GM23338 (cell line): Measurements from ENCODE around the gene MATN1. TPM values are rescaled to one million over a fixed set of nuclear protein-coding genes. Genes with fewer than 3 reads are reported as not detected.

Source experiments
- JUNB ChIP-seq: IDR thresholded peaks from one replicate; pipeline ENCODE4 v1.6.1; 2016; ENCODE audit warnings: antibody characterized with exemption; ENCODE audit not compliant: unreplicated experiment
- REST ChIP-seq: IDR thresholded peaks from one replicate; pipeline ENCODE4 v1.6.1; 2018; ENCODE audit warnings: antibody characterized with exemption; ENCODE audit not compliant: unreplicated experiment
- STAT1 ChIP-seq: IDR thresholded peaks from one replicate; pipeline ENCODE4 v1.6.1; 2016; ENCODE audit warnings: antibody characterized with exemption; ENCODE audit not compliant: unreplicated experiment
- polyA plus RNA-seq: library from polyadenylated mRNA; unstranded; fragments of >200 nt; fragmentation: Nextera tagmentation; extraction: Ambion mirVana; gene quantifications from 2 replicates; pipeline ENCODE4 v1.2.1, GENCODE V29; 2016
- total RNA-seq: library from RNA; depleted of rRNA; stranded (reverse); fragments of >200 nt; shearing (Covaris generic); gene quantifications from 2 replicates; pipeline ENCODE4 v1.2.3, GENCODE V29; 2014
- TF ChIP-seq, protein P1 (sequence below): fragments of 250-450 bp; sonication (Bioruptor Pico); IDR thresholded peaks from 2 replicates; pipeline ENCODE4 v1.5.0; 2020; ENCODE audit warnings: mild to moderate bottlenecking, moderate library complexity
- TF ChIP-seq, protein P2 (sequence below): IDR thresholded peaks from 2 replicates; pipeline ENCODE4 v1.6.1; 2016; ENCODE audit warnings: antibody characterized with exemption

The MATN1 gene
- total and polyA plus RNA-seq, 2 experiments from 2014 or later: 0.08 to 0.31 TPM

GRCh38 chr1:30681782-30682181, 41.6 kb downstream of the MATN1 start (continued):
- TF ChIP-seq, protein P1, sequence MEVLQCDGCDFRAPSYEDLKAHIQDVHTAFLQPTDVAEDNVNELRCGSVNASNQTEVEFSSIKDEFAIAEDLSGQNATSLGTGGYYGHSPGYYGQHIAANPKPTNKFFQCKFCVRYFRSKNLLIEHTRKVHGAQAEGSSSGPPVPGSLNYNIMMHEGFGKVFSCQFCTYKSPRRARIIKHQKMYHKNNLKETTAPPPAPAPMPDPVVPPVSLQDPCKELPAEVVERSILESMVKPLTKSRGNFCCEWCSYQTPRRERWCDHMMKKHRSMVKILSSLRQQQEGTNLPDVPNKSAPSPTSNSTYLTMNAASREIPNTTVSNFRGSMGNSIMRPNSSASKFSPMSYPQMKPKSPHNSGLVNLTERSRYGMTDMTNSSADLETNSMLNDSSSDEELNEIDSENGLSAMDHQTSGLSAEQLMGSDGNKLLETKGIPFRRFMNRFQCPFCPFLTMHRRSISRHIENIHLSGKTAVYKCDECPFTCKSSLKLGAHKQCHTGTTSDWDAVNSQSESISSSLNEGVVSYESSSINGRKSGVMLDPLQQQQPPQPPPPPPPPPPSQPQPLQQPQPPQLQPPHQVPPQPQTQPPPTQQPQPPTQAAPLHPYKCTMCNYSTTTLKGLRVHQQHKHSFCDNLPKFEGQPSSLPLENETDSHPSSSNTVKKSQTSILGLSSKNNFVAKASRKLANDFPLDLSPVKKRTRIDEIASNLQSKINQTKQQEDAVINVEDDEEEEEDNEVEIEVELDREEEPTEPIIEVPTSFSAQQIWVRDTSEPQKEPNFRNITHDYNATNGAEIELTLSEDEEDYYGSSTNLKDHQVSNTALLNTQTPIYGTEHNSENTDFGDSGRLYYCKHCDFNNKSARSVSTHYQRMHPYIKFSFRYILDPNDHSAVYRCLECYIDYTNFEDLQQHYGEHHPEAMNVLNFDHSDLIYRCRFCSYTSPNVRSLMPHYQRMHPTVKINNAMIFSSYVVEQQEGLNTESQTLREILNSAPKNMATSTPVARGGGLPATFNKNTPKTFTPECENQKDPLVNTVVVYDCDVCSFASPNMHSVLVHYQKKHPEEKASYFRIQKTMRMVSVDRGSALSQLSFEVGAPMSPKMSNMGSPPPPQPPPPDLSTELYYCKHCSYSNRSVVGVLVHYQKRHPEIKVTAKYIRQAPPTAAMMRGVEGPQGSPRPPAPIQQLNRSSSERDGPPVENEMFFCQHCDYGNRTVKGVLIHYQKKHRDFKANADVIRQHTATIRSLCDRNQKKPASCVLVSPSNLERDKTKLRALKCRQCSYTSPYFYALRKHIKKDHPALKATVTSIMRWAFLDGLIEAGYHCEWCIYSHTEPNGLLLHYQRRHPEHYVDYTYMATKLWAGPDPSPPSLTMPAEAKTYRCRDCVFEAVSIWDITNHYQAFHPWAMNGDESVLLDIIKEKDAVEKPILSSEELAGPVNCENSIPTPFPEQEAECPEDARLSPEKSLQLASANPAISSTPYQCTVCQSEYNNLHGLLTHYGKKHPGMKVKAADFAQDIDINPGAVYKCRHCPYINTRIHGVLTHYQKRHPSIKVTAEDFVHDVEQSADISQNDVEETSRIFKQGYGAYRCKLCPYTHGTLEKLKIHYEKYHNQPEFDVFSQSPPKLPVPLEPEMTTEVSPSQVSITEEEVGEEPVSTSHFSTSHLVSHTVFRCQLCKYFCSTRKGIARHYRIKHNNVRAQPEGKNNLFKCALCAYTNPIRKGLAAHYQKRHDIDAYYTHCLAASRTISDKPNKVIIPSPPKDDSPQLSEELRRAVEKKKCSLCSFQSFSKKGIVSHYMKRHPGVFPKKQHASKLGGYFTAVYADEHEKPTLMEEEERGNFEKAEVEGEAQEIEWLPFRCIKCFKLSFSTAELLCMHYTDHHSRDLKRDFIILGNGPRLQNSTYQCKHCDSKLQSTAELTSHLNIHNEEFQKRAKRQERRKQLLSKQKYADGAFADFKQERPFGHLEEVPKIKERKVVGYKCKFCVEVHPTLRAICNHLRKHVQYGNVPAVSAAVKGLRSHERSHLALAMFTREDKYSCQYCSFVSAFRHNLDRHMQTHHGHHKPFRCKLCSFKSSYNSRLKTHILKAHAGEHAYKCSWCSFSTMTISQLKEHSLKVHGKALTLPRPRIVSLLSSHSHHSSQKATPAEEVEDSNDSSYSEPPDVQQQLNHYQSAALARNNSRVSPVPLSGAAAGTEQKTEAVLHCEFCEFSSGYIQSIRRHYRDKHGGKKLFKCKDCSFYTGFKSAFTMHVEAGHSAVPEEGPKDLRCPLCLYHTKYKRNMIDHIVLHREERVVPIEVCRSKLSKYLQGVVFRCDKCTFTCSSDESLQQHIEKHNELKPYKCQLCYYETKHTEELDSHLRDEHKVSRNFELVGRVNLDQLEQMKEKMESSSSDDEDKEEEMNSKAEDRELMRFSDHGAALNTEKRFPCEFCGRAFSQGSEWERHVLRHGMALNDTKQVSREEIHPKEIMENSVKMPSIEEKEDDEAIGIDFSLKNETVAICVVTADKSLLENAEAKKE (CRISPR knock-in tag): no peak
- TF ChIP-seq JUNB: no peak
- TF ChIP-seq REST: no peak
- TF ChIP-seq, protein P2, sequence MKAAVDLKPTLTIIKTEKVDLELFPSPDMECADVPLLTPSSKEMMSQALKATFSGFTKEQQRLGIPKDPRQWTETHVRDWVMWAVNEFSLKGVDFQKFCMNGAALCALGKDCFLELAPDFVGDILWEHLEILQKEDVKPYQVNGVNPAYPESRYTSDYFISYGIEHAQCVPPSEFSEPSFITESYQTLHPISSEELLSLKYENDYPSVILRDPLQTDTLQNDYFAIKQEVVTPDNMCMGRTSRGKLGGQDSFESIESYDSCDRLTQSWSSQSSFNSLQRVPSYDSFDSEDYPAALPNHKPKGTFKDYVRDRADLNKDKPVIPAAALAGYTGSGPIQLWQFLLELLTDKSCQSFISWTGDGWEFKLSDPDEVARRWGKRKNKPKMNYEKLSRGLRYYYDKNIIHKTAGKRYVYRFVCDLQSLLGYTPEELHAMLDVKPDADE: no peak
- no peak for TF ChIP-seq STAT1
